OCI-LY1 (cell line): ENCODE data around the gene JCAD.

Experiments
- CTCF ChIP-seq: fragments of 200-600 bp; sonication (generic), shearing (Covaris generic); IDR thresholded peaks from 2 replicates; pipeline ENCODE4 v1.5.1; 2017; ENCODE audit warnings: mild to moderate bottlenecking, antibody characterized with exemption, low read length, moderate library complexity, mixed read lengths
- EZH2 ChIP-seq: fragments of 200-600 bp; sonication (generic), shearing (Covaris generic); IDR thresholded peaks from 2 replicates; pipeline ENCODE4 v1.8.0; 2017; ENCODE audit warnings: borderline replicate concordance, mixed run types, mild to moderate bottlenecking, antibody characterized with exemption, low read length, moderate library complexity, mixed read lengths

- TF ChIP-seq CTCF: no peak
- no peak for TF ChIP-seq EZH2
These were observed 88.8 kb downstream of the JCAD start for GRCh38 chr10:29970576-29970975.
